ENCODE results near the gene IDH3G. TPM values are rescaled to one million over a fixed set of nuclear protein-coding genes. Genes with fewer than 3 reads are reported as not detected.

IDH3G gene
- total and polyA plus RNA-seq, 9 donors = 41.3 to 58.5 (median 53.7) TPM

- H3K4me1 ChIP-seq (ENCODE audit: insufficient read depth) = no peaks in the 10 kb centered on the region
- H3K27me3 ChIP-seq = no peaks in the 10 kb centered on the region
- H3K27ac ChIP-seq = no peak overlapping the region
- 14 to 24% (median 20%) methylated on average over 49 to 50 of the region's 50 CpGs for WGBS, 3 donors
- peak overlapping the region; percentile 28 for H3K4me3 ChIP-seq
- no peak for DNase-seq
- TF ChIP-seq CTCF (IDR thresholded peaks at IDR 0.05) (no peak), POLR2A (IDR thresholded peaks at IDR 0.05) (no peak), EP300 (IDR thresholded peaks at IDR 0.05) (no peak)
- no peaks in the 10 kb centered on the region for H3K36me3 ChIP-seq
- intact Hi-C loops (cut with DNase I) = no loop called here
- no peaks in the 10 kb centered on the region for H3K9me3 ChIP-seq
These were observed 34.8 kb upstream of the IDH3G start for GRCh38 chrX:153828723-153829548.

- no peaks in the 10 kb centered on the region for H3K36me3 ChIP-seq
- DNase-seq = no peak
- TF ChIP-seq CTCF (IDR thresholded peaks at IDR 0.05) (no peak), EP300 (IDR thresholded peaks at IDR 0.05) (no peak), POLR2A (IDR thresholded peaks at IDR 0.05) (no peak)
- H3K27ac ChIP-seq = no peak overlapping the region
- no peaks in the 10 kb centered on the region for H3K4me1 ChIP-seq (ENCODE audit: insufficient read depth)
- 35 to 47% (median 41%) methylated on average over 13 to 17 of the region's 17 CpGs for WGBS, 3 donors
- H3K9me3 ChIP-seq = no peaks in the 10 kb centered on the region
- peak overlapping the region; percentile 28 for H3K4me3 ChIP-seq
- H3K27me3 ChIP-seq = no peaks in the 10 kb centered on the region
- intact Hi-C loops (cut with DNase I) = no loop called here
These were observed 34.1 kb upstream of the IDH3G start for GRCh38 chrX:153828308-153828707.

GRCh38 chrX:153827903-153828302 is 33.7 kb upstream of the IDH3G start:
- Histone ChIP-seq H3K9me3 (no peaks in the 10 kb centered on the region), H3K27me3 (no peaks in the 10 kb centered on the region), H3K4me3 (peak overlapping the region; percentile 14), H3K36me3 (no peaks in the 10 kb centered on the region), H3K27ac (no peak overlapping the region), H3K4me1 (ENCODE audit: insufficient read depth) (no peaks in the 10 kb centered on the region)
- no peak for DNase-seq
- TF ChIP-seq EP300 (IDR thresholded peaks at IDR 0.05) (no peak), POLR2A (IDR thresholded peaks at IDR 0.05) (no peak), CTCF (IDR thresholded peaks at IDR 0.05) (no peak)
- 67 to 75% (median 72%) methylated on average over 9 of the region's 9 CpGs for WGBS, 3 donors
- intact Hi-C loops (cut with DNase I) = no loop called here

- Histone ChIP-seq H3K4me3 (no peak overlapping the region), H3K36me3 (no peaks in the 10 kb centered on the region), H3K27ac (no peak overlapping the region), H3K9me3 (no peaks in the 10 kb centered on the region), H3K27me3 (no peaks in the 10 kb centered on the region), H3K4me1 (ENCODE audit: insufficient read depth) (no peaks in the 10 kb centered on the region)
- WGBS, 3 donors = 67 to 76% (median 73%) methylated on average over 3 of the region's 3 CpGs
- DNase-seq = no peak
- no peak for TF ChIP-seq CTCF (IDR thresholded peaks at IDR 0.05)
- no peak for TF ChIP-seq POLR2A (IDR thresholded peaks at IDR 0.05)
- TF ChIP-seq EP300 (IDR thresholded peaks at IDR 0.05) = no peak
- intact Hi-C loops (cut with DNase I) = no loop called here
These were observed 32.8 kb upstream of the IDH3G start for GRCh38 chrX:153827016-153827415.
